HT1080 (cell line): ENCODE measurements around the gene MTUS2. TPM values are rescaled to one million over a fixed set of nuclear protein-coding genes. Genes with fewer than 3 reads are reported as not detected.

ENCODE experiments used
- DNase-seq: peaks from one replicate; pipeline ENCODE4 v3.0.0-alpha.2; 2015; ENCODE audit warnings: low read depth
- total RNA-seq: library from RNA; depleted of rRNA; stranded (reverse); fragments of >200 nt; shearing (Covaris generic); gene quantifications from 2 replicates; pipeline ENCODE4 v1.2.3, GENCODE V29; 2014

MTUS2 gene
- total RNA-seq, 1 experiment from 2014 or later: 0.19 TPM

- DNase-seq: no peak
These were observed 680.2 kb downstream of the MTUS2 start for GRCh38 chr13:29500386-29500785.

DNA sequence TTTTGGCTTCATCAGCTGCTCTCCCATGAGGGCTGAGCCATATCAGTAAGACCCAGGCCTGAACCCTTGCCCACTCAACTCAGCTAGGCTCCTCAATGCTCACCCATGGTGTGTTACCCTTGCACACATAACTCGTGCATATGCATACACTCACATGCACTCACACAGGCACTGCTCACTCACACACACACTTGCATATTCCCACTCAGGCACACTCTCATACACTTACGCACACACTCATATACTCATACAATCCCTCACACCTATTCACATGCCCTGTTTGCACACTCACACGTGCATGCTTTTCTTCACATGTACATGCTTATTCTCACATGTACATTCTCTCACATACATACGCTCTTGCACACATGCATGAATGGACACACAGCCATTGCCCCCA, 681.5 kb downstream of the MTUS2 start:
- DNase-seq: no peak

DNA sequence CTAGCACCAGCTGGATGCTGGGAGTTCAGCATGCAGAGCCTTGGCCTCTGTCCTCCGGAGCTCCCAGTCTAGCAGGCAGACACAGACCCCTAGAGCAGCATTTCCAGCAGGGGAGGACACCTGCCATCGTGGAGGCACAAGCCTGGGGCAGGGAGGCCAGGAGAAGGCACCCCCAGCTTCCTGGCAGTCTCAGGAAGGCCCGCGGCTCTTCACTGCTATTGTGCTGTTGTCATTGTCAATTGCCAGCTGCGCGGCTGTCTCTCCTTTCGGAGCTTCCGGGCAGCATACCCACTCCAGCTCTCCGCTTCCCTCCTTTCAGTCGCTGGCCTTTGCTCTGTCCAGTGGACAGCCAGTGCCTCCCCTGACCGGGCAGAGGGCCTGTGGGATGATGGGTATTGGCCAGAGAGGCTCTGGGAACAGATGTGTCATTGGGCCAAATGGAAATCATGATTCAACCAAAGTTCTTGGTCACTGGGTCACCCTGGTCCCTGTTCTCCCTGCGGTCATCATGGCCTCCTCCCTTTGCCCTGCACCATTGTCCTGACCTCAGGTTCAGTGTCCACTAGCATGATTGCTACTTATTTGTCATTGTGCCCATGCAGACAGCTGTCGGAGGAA, 682.4 kb downstream of the MTUS2 start:
- DNase-seq: no peak

DNA sequence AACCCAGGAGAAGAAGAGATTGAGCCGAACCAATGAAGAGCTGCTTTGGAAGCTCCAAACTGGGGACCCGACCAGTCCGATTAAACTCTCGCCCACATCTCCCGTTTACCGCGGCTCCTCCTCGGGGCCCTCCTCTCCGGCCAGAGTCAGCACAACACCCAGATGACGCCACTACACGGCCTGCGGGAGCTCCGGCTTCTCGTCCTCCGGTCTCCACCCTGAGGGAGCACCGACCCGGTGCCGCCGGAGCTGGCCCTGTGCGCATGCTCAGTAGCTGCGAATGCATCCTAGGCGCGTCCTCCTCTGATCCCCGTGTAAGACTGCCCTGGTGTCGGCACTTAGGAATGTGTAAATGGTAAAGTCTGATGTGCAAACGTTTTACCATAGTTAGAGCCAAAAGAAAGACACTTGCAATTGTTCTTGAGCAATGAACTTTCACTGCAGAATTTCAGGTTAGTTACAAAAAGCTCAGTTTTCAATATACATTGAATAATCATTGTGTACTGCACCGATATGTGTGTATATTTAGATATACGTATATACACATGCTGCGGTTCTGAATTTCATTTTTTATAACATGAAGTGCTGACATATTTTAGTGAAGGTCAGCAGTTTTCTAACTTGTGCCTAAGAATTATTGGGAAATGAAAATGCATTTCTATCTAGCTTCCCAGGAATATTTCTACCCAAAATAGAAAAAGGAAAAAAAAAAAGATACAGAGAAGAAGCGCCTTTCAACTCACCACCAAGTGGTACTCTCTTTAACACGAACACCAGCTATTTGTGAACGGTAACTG, 683.1 kb downstream of the MTUS2 start:
- DNase-seq: no peak

DNA sequence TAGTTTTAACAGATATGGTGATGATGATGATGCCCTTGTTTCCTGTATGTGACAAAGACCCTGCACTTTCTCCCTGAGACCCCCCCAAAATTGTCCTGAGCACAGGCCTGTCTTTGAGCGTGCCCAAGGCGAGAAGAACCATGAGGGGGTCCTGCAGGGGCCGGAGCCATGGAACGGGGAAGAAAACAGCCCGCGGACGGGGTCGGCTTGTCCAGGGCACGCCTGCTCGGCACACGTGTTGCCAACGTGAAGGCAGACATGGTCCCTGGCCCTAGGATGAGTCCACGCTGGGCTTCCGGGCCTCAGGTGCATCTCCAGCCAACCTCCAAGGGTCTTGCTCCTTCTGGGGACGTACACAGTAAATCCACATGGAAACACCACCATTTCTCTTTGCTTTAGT, 684.6 kb downstream of the MTUS2 start:
- no peak for DNase-seq

DNA sequence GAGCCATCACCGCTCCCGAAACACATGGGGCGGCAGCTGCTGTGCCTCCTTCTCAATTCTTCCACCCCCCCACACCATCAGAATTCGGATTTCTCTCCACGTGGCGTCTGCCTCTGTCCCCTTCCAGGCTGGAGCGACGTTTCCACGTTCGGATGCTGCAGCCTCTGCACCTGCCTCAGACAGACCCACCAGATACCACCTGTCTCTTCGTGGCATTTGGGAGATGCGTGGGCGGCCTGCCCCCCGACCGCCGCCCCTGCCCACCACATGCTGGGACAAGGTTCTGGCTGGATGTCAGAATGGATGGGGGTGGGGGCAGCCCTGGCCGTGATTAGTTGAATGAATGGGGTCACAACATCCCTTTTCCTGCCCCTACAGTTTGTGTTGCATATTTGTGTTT, 685.4 kb downstream of the MTUS2 start:
- DNase-seq: no peak

DNA sequence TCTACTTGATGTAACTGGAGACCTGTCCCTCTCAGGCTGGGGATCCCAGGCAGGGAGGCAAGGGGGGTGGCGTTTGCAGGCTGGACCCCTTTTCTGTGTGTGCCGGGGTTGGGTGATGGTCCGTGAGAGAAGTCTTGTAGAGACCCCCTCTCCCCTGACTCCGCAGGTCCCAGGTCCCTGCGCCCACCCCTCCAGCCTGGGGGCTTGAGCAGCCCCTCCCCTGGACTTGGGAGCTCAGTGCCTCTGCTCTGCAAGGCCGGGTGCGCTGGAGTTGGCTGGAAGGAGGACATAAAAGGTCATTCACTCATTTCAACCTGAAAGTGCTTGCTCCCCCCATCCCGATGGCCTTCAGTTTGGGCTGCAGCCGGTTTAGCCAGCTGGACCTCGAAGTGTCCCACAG, 685.8 kb downstream of the MTUS2 start:
- DNase-seq: no peak

GRCh38 chr13:29507356-29507755, 687.2 kb downstream of the MTUS2 start:
- DNase-seq: no peak

- peak; percentile 64 for DNase-seq
These were observed 688.2 kb downstream of the MTUS2 start for GRCh38 chr13:29508130-29508875.

GRCh38 chr13:29508876-29509252, 688.7 kb downstream of the MTUS2 start:
- no peak for DNase-seq

GRCh38 chr13:29509999-29510589, 690.0 kb downstream of the MTUS2 start:
- no peak for DNase-seq

DNA sequence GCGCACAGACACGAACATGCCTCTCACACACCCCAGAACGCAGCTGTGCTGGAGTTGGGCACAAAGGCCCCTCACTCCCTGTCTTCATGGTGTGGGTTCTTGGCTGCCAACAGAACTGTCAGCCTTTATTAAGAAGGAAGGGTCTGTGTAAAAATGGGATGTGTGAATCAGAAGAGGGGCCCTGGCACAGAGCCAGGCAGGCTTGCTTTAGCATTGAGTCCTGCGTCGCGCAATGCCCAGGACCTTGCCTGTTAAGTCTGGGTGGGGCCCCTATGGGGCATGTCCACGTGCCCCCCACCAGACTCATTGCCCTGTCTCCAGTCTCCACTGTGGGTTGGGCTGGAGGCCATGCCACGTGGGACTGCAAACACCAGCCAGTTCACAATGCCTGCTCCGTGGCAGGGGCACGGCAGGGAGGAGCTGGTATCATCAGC, 690.5 kb downstream of the MTUS2 start:
- DNase-seq: no peak

DNA sequence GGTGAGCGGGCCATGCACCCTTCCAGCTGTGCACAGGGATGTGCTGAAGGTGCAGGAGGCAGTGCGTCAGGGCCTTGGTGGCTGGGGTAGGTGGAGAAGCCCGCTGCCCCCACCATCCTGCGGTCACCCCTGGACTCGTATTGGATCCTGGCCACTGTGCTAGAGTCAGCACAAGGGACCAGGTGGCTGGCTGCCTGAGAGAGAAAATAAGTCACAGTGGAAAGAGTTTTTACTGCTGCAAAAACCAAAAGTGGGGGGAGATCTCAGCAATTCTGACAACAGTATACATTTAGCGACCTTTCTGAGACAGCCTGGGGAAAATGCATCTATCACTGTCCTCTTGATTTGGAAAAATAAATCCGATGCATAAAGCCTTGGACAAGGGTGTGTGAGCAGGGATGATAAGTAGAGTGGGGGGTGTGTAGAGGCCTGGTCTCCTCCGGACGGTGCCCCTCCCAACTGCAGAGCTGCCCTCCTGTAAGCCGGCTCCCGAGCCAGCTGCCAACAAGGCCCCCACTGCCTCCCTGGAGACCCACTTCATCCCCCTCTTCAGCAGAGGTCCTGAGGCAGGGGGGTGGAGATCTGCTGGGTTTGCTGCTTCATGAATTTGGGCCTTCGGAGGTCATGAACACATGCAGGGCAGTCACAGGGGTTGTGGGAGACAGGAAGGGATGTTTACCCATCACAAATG, 691.1 kb downstream of the MTUS2 start:
- no peak for DNase-seq

DNA sequence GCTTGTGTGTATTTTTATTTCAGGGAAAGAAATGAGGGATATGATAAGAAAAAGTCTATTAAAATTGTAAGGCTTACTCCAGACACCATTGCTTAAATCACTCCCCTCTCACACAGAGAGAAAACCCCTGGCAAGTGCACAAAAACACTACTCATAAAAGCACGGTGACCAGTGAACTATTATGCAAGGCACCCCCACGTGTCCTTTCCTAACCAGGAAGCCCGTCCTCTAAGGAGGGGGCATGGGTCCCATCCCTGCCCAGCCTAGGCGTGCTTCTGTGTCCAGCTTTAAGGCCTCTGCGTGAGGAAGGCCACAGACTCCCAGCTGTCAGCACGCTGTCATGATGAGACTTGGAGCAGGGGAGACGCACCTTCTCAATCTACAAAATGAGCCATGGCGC, 691.8 kb downstream of the MTUS2 start:
- no peak for DNase-seq

GRCh38 chr13:29513002-29513980, 693.2 kb downstream of the MTUS2 start:
- peak; percentile 69 for DNase-seq

DNA sequence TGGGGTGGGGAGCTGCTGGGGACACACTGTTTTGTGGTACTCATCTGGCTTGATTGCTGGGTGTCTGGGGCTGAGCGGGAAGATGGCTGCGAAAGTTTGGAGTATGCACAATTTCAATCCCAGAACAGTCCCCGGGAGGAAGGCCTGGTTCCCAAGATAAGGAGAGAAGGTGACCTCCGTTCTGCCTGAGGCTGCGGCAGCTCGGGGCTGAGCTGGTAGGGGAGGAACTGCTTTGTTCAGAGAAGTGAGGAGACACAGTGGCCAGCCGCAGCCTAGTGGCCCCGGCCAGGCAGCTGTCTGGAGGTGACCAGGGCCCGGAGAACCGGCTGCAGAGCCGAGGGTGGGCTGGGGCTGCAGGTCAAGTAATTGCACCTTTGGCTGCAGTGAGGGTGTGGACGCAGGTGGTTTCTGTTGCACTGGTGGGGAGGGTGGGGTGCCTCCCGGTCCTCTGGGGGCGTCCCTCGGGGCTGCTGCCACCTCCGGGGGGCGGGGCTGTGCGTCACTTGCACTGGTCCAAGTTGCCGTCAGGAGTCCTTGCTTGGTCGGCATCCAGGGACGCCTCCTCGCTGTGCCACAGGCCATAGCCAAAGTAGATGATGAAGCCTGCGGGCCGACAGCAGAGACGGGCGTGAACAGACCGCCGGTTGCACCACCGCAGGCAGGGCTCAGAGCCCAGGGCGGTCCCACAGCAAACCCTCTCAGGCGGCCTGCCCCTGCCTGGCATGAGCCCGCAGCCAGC, 694.0 kb downstream of the MTUS2 start:
- DNase-seq: no peak

GRCh38 chr13:29514720-29515310, 694.7 kb downstream of the MTUS2 start:
- DNase-seq: no peak

DNA sequence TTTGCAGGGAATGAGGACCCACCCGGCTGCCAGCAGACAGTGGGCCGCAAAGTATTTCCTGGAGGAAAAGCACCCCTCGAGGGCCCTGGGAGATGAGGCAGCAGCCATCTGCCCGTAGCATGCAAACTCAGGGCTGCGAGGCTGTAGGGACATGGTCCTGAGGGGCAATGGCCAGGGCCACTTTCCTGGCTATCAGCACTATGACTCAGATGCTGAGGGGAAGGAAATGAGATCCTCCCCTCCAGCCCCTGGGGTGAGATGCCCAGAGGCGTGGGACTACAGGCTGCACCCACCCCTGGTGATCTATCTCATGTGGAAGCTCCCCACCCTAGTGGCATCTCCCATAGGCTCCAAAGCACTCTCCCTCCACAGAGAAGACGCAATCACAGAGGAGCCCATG, 695.2 kb downstream of the MTUS2 start:
- DNase-seq: no peak

DNA sequence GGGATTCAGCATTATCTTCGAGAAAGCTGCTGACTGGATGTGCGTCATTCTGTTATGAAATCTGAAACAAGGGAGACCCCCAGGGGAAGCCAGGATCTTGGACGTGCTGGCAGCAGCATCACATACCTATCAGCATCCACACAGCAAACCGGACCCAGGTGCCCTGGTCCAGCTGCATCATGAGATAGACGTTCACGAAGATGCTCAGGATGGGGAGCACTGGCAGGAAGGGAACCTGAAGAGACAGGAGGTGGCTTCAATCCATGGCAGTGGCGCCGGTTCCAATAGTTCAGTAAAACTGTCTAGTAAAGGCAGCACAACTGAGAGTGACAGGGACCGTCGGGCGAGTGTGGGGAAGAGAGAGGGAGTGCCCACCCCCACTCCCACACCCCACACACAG, 695.9 kb downstream of the MTUS2 start:
- DNase-seq: no peak
